WERI-Rb-1 (cell line): Measurements from ENCODE around the gene P4HTM.

ENCODE experiments used
- DNase-seq: peaks from one replicate; pipeline ENCODE4 v3.0.0-alpha.2; 2020
- H3K27ac ChIP-seq: fragments of 250-450 bp; sonication (Bioruptor Pico); 2 replicates; pipeline ENCODE4 v1.5.1; 2020; ENCODE audit warnings: mild to moderate bottlenecking, moderate library complexity
- H3K27me3 ChIP-seq: fragments of 250-450 bp; sonication (Bioruptor Pico); 2 replicates; pipeline ENCODE4 v1.5.1; 2021; ENCODE audit warnings: mild to moderate bottlenecking, low read depth, moderate library complexity; ENCODE audit not compliant: insufficient read depth, severe bottlenecking
- H3K36me3 ChIP-seq: fragments of 250-450 bp; sonication (Bioruptor Pico); 2 replicates; pipeline ENCODE4 v1.5.1; 2020; ENCODE audit warnings: mild to moderate bottlenecking, moderate library complexity
- H3K4me3 ChIP-seq: 2 replicates; pipeline ENCODE4 v1.5.1; 2011; ENCODE audit warnings: low read depth, mild to moderate bottlenecking, control low read depth, low read length
- H3K9me3 ChIP-seq: fragments of 250-450 bp; sonication (Bioruptor Pico); 2 replicates; pipeline ENCODE4 v1.5.1; 2021; ENCODE audit warnings: mild to moderate bottlenecking, moderate library complexity; ENCODE audit not compliant: severe bottlenecking
- TF ChIP-seq, protein P1 (sequence below): IDR thresholded peaks from 2 replicates; pipeline ENCODE4 v1.5.1; 2011; ENCODE audit warnings: low read depth, mild to moderate bottlenecking, control low read depth, inconsistent platforms, low read length

P4HTM gene

DNA sequence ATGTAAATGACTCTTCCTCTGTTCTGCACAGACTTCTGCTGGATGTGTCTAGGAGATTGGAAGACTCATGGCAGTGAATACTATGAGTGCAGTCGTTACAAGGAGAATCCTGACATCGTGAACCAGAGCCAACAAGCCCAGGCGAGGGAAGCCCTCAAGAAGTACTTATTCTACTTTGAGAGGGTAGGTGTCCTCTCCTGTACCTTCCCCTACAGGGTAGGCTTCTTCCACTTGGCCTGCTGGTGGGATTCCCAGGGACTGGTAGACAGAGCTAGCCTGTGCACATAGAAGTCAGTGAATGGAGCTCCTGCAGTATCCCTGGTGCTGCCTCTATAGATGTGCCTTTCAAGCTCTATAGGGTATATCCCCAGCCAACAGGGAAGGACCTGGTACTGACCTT is 10.6 kb upstream of the P4HTM start:
- Histone ChIP-seq H3K27me3 (no peaks in the 10 kb centered on the region), H3K27ac (no peak overlapping the region), H3K4me3 (no peak overlapping the region), H3K9me3 (no peaks in the 10 kb centered on the region), H3K36me3 (peaks cover 83% of the 10 kb centered on the region)
- TF ChIP-seq, protein P1, sequence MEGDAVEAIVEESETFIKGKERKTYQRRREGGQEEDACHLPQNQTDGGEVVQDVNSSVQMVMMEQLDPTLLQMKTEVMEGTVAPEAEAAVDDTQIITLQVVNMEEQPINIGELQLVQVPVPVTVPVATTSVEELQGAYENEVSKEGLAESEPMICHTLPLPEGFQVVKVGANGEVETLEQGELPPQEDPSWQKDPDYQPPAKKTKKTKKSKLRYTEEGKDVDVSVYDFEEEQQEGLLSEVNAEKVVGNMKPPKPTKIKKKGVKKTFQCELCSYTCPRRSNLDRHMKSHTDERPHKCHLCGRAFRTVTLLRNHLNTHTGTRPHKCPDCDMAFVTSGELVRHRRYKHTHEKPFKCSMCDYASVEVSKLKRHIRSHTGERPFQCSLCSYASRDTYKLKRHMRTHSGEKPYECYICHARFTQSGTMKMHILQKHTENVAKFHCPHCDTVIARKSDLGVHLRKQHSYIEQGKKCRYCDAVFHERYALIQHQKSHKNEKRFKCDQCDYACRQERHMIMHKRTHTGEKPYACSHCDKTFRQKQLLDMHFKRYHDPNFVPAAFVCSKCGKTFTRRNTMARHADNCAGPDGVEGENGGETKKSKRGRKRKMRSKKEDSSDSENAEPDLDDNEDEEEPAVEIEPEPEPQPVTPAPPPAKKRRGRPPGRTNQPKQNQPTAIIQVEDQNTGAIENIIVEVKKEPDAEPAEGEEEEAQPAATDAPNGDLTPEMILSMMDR = no peak
- DNase-seq = no peak

DNA sequence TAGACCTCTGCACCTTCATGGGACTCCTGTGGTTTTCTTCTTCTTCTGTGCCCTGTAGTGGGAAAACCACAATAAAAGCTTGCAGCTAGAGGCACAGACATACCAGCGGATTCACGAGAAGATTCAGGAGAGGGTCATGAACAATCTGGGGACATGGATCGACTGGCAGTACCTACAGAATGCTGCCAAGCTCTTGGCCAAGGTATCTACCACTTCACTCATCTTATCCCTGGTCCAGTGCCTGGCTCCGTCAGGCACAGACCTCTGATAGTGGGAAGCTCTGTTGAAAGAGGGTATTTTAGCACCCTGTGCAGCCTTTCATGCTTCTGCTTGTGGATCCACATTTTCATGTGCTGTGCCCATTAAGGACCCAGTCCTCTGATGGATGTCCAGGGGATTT is 9.7 kb upstream of the P4HTM start:
- Histone ChIP-seq H3K36me3 (peaks cover 82% of the 10 kb centered on the region), H3K4me3 (no peak overlapping the region), H3K27me3 (no peaks in the 10 kb centered on the region), H3K27ac (no peak overlapping the region), H3K9me3 (no peaks in the 10 kb centered on the region)
- no peak for DNase-seq
- TF ChIP-seq, protein P1 = no peak

DNA sequence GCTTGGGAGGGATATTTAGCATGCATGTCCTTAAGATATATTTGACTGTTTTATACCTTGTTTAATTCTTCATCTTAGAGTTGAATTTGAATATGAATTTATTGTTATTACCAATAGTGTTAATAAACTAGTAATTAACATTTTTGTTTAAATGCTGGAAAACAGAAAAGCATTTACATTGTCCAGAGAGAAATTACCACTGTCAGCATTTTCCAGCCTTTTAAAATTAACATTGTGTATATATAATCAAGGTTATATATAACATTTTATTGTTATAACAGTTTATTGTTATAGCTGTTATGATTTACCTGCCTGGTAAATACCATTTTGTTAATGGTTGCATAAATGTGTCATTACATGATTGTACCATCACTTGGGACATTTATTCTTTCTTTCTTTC is 8.0 kb upstream of the P4HTM start:
- no peak overlapping the region for H3K27ac ChIP-seq
- TF ChIP-seq, protein P1 = no peak
- no peaks in the 10 kb centered on the region for H3K9me3 ChIP-seq
- no peak for DNase-seq
- no peaks in the 10 kb centered on the region for H3K27me3 ChIP-seq
- peaks cover 79% of the 10 kb centered on the region for H3K36me3 ChIP-seq
- H3K4me3 ChIP-seq = no peak overlapping the region

DNA sequence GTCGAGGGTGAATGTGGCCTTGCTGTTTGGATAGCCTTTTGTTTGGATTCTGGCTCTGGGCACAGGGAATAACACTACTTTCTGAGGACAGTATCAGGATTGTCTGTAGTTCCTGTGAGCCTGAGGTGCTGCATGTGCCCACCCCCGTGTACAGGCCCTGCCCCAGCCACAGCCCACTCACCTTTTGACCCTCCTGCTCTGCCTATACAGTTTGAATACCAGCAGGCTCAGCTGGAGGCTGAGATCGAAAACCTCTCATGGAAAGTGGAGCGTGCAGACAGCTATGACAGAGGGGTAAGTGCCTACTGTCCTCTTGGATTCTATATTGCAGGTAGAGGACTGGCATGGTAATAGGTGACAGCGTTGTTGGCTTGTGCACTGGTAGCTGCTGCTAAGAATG is 7.4 kb upstream of the P4HTM start:
- TF ChIP-seq, protein P1 = no peak
- peaks cover 73% of the 10 kb centered on the region for H3K36me3 ChIP-seq
- H3K9me3 ChIP-seq = no peaks in the 10 kb centered on the region
- DNase-seq = no peak
- no peak overlapping the region for H3K4me3 ChIP-seq
- H3K27ac ChIP-seq = no peak overlapping the region
- H3K27me3 ChIP-seq = no peaks in the 10 kb centered on the region

DNA sequence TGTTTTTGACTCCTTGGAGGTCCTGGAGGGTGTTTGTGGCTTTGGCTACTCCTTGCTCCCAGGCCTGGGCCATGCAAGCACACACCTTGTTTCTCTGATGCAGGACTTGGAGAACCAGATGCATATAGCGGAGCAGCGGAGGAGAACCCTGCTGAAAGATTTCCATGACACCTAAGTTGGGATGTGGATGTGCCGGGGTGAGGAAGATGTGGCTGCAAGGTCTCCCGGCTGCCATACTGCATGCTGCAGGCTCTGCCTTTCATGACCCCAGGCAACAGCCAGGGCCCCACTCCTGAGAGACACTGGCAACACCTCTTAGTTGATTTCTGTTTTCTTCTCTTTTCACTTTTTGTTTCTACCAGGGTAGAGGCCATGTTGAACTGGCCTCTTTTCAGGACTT is 6.9 kb upstream of the P4HTM start:
- DNase-seq = no peak
- H3K4me3 ChIP-seq = no peak overlapping the region
- H3K27ac ChIP-seq = no peak overlapping the region
- H3K36me3 ChIP-seq = peaks cover 69% of the 10 kb centered on the region
- no peaks in the 10 kb centered on the region for H3K9me3 ChIP-seq
- H3K27me3 ChIP-seq = no peaks in the 10 kb centered on the region
- TF ChIP-seq, protein P1 = no peak

DNA sequence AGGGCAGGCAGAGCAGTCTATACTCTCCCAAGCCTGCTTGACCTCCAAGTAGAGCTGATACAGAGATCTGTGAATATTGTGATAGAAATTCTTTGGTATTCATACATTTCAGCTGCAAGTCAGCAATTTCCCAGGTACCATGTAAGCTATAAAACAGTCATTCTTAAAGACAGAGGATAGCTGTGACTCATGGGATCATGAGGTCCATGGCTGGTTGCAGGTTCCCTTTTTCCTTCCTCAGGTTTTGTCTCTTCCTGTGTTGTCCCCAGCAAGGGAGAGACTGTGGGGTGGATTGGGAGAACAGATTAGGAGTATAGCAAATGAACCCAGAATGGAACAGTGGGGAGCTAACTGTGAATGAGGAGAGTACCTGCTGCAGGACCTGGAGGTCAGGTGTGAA is 5.4 kb upstream of the P4HTM start:
- H3K36me3 ChIP-seq = peaks cover 59% of the 10 kb centered on the region

More for the DNA sequence above, 5.4 kb upstream of the P4HTM start:
- Histone ChIP-seq H3K9me3 (no peaks in the 10 kb centered on the region), H3K27ac (no peak overlapping the region), H3K4me3 (no peak overlapping the region), H3K27me3 (no peaks in the 10 kb centered on the region)
- DNase-seq = no peak
- TF ChIP-seq, protein P1 = no peak
